Measurements from ENCODE around the gene MPV17L2. TPM values are rescaled to one million over a fixed set of nuclear protein-coding genes. Genes with fewer than 3 reads are reported as not detected.
A peak's percentile ranks its signal among the peaks of the same experiment; 100 is the strongest.

MPV17L2 gene
- total RNA-seq, 6 experiments from 2014 or later: 6.5 to 26.4 (median 7.5) TPM

DNA sequence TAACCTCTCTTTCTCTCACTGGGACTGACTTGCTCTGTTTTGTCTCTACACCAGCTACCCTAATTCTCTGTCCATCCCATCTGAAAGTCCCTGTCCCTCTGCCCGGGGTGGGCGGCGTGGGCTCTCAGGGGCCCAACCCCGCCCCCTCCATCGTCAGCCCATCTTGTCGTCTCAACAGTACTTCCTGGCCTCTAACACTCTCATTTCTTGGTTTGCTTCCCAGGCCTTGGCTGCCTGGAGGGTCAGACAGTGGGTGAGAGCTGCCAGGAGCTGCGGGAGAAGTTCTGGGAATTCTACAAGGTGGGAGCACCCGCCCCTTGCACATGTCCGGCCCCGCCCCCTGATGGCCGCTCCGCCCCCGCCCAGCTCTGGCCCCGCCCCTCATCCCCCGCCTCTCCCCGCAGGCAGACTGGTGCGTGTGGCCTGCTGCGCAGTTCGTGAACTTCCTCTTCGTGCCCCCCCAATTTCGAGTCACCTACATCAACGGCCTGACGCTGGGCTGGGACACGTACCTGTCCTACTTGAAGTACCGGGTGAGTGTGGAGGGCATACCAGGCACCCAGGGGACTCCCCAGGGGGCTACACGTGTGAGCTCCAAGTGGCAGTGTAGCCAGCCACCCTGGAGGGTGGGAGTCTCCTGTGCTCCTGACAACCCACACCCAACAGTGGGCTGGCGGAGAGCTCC lies 1.7 kb downstream of the MPV17L2 start:
- Histone ChIP-seq H3K4me1 (peaks cover 0 to 8% (median 2%) of the 10 kb centered on the region in 4 donors), H3K27me3 (no peaks in the 10 kb centered on the region), H3K36me3 (peaks cover 0 to 2% (median under 1%) of the 10 kb centered on the region in 4 donors), H3K9me3 (no peaks in the 10 kb centered on the region), H3K4me3 (no peak overlapping the region), H3K27ac (no peak overlapping the region)
- 63% methylated on average over 6 of the region's 27 CpGs for WGBS (ENCODE audit: insufficient coverage, low coverage, low lambda C conversion rate, missing lambda C conversion rate)
- ATAC-seq (no peak), DNase-seq (peak in 2 of 3 donors; percentile 48 to 59)
- TF ChIP-seq, protein P1, sequence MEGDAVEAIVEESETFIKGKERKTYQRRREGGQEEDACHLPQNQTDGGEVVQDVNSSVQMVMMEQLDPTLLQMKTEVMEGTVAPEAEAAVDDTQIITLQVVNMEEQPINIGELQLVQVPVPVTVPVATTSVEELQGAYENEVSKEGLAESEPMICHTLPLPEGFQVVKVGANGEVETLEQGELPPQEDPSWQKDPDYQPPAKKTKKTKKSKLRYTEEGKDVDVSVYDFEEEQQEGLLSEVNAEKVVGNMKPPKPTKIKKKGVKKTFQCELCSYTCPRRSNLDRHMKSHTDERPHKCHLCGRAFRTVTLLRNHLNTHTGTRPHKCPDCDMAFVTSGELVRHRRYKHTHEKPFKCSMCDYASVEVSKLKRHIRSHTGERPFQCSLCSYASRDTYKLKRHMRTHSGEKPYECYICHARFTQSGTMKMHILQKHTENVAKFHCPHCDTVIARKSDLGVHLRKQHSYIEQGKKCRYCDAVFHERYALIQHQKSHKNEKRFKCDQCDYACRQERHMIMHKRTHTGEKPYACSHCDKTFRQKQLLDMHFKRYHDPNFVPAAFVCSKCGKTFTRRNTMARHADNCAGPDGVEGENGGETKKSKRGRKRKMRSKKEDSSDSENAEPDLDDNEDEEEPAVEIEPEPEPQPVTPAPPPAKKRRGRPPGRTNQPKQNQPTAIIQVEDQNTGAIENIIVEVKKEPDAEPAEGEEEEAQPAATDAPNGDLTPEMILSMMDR (IDR thresholded peaks at IDR 0.05): no peak
- TF ChIP-seq POLR2A (IDR thresholded peaks at IDR 0.05): no peak
- intact Hi-C loops (cut with DNase I): no loop called here

DNA sequence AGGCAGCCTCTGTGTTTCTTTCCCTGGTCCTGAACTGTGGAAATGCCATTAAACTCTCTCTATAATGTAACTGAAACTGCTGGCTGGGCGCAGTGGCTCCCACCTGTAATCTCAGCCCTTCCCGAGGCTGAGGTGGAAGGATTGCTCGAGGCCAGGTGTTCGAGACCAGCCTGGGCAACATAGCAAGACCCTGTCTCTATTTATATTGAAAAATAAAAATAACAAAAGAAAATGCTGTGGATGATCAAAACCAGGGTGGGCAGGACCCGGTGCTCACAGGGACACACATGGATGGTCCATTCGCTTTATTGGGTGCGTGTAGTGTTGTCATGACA lies 3.5 kb downstream of the MPV17L2 start:
- H3K4me3 ChIP-seq: no peak overlapping the region
- intact Hi-C loops (cut with DNase I): no loop called here
- no peaks in the 10 kb centered on the region for H3K9me3 ChIP-seq
- WGBS (ENCODE audit: insufficient coverage, low coverage, low lambda C conversion rate, missing lambda C conversion rate): 86% methylated on average over 7 of the region's 7 CpGs
- H3K27me3 ChIP-seq: no peaks in the 10 kb centered on the region
- peaks cover 0 to 8% (median 2%) of the 10 kb centered on the region in 4 donors for H3K4me1 ChIP-seq
- DNase-seq: no peak
- no peak for ATAC-seq
- TF ChIP-seq POLR2A (IDR thresholded peaks at IDR 0.05): no peak
- TF ChIP-seq, protein P1 (IDR thresholded peaks at IDR 0.05): no peak
- no peak overlapping the region for H3K27ac ChIP-seq
- peaks cover 0 to 7% (median 1%) of the 10 kb centered on the region in 4 donors for H3K36me3 ChIP-seq

GRCh38 chr19:18197306-18197705 lies 4.3 kb downstream of the MPV17L2 start:
- H3K4me3 ChIP-seq: no peak overlapping the region
- WGBS (ENCODE audit: insufficient coverage, low coverage, low lambda C conversion rate, missing lambda C conversion rate): 83% methylated on average over 7 of the region's 18 CpGs
- H3K36me3 ChIP-seq: peaks cover 0 to 7% (median 1%) of the 10 kb centered on the region in 4 donors

GRCh38 chr19:18197941-18198340 lies 4.9 kb downstream of the MPV17L2 start:
- 77% methylated on average over 2 of the region's 6 CpGs for WGBS (ENCODE audit: insufficient coverage, low coverage, low lambda C conversion rate, missing lambda C conversion rate)
- no peaks in the 10 kb centered on the region for H3K9me3 ChIP-seq
- H3K27ac ChIP-seq: no peak overlapping the region
- no peak for TF ChIP-seq POLR2A (IDR thresholded peaks at IDR 0.05)
- TF ChIP-seq, protein P1 (IDR thresholded peaks at IDR 0.05): no peak
- peaks cover 0 to 7% (median 1%) of the 10 kb centered on the region in 4 donors for H3K36me3 ChIP-seq
- no peak overlapping the region for H3K4me3 ChIP-seq
- intact Hi-C loops (cut with DNase I): no loop called here
- no peak for ATAC-seq
- H3K4me1 ChIP-seq: peaks cover 0 to 10% (median 2%) of the 10 kb centered on the region in 4 donors
- H3K27me3 ChIP-seq: no peaks in the 10 kb centered on the region
- no peak for DNase-seq

More at GRCh38 chr19:18197306-18197705, 4.3 kb downstream of the MPV17L2 start:
- Histone ChIP-seq H3K27ac (no peak overlapping the region), H3K4me1 (peaks cover 0 to 8% (median 2%) of the 10 kb centered on the region in 4 donors), H3K27me3 (no peaks in the 10 kb centered on the region), H3K9me3 (no peaks in the 10 kb centered on the region)
- DNase-seq (no peak), ATAC-seq (no peak)
- TF ChIP-seq, protein P1 (IDR thresholded peaks at IDR 0.05): no peak
- no peak for TF ChIP-seq POLR2A (IDR thresholded peaks at IDR 0.05)
- intact Hi-C loops (cut with DNase I): no loop called here
